K562 (cell line): ENCODE results near the gene B3GALNT1.

ENCODE experiments used
- ARHGAP35 ChIP-seq: fragments of 450-650 bp; IDR thresholded peaks from 2 replicates; pipeline ENCODE4 v1.6.1; 2018; ENCODE audit not compliant: partially characterized antibody
- BDP1 ChIP-seq: IDR thresholded peaks from 3 replicates; pipeline ENCODE4 v1.6.1; 2011; ENCODE audit not compliant: insufficient read length, insufficient read depth
- EZH2 ChIP-seq: IDR thresholded peaks from 2 replicates; pipeline ENCODE4 v1.6.1; 2012; ENCODE audit warnings: low read depth, mild to moderate bottlenecking, inconsistent platforms, low read length, borderline replicate concordance
- FOS ChIP-seq: IDR thresholded peaks from 3 replicates; pipeline ENCODE4 v1.6.1; 2011; ENCODE audit not compliant: insufficient read length; ENCODE audit errors: extremely low read depth
- GABPA ChIP-seq: fragments of 200-800 bp; sonication (Bioruptor generic); conservative IDR thresholded peaks from 2 replicates; pipeline ENCODE4 v1.6.1; 2016; ENCODE audit warnings: low read depth, missing genetic modification characterization, missing compliant biosample characterization
- NFATC3 ChIP-seq: fragments of 450-650 bp; IDR thresholded peaks from 2 replicates; pipeline ENCODE4 v1.6.1; 2017; ENCODE audit warnings: mild to moderate bottlenecking
- POLR2A ChIP-seq: fragments of 450-650 bp; conservative IDR thresholded peaks from 2 replicates; pipeline ENCODE4 v1.6.1; 2016
- POLR2AphosphoS2 ChIP-seq: IDR thresholded peaks from 2 replicates; pipeline ENCODE4 v1.6.1; 2012; ENCODE audit warnings: low read length, improper control_type of control experiment
- RFX5 ChIP-seq: IDR thresholded peaks from 2 replicates; pipeline ENCODE4 v1.6.1; 2011; ENCODE audit warnings: low read depth, mild to moderate bottlenecking, improper control_type of control experiment, low read length
- RNF2 ChIP-seq: sonication (generic); IDR thresholded peaks from 2 replicates; pipeline ENCODE4 v1.6.1; 2016
- TF ChIP-seq, protein P1 (sequence below): fragments of 250-450 bp; sonication (Bioruptor Pico); IDR thresholded peaks from 2 replicates; pipeline ENCODE4 v1.5.0; 2021; ENCODE audit warnings: mild to moderate bottlenecking, borderline replicate concordance

DNA sequence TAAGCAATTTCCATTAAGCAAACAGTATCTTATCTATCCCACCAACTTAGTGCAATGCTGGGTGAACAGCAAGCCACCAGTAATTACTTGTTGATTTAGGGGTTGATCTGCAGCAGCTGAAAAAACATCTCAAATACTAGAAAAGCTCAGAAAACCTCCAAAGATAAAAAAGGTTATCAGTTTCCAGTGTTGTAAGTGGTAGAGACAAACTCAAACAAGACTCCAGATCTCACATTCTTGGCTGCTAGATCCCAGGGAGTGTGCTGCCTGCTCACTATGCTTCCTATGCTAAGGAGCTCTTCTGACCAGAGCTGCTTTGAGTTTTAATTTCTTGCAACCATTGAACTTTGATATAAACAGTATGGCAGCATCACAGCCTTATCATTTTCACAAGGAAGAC is 11.3 kb downstream of the B3GALNT1 start:
- TF ChIP-seq FOS, result no peak
- no peak for TF ChIP-seq NFATC3
- no peak for TF ChIP-seq POLR2AphosphoS2
- TF ChIP-seq, protein P1, sequence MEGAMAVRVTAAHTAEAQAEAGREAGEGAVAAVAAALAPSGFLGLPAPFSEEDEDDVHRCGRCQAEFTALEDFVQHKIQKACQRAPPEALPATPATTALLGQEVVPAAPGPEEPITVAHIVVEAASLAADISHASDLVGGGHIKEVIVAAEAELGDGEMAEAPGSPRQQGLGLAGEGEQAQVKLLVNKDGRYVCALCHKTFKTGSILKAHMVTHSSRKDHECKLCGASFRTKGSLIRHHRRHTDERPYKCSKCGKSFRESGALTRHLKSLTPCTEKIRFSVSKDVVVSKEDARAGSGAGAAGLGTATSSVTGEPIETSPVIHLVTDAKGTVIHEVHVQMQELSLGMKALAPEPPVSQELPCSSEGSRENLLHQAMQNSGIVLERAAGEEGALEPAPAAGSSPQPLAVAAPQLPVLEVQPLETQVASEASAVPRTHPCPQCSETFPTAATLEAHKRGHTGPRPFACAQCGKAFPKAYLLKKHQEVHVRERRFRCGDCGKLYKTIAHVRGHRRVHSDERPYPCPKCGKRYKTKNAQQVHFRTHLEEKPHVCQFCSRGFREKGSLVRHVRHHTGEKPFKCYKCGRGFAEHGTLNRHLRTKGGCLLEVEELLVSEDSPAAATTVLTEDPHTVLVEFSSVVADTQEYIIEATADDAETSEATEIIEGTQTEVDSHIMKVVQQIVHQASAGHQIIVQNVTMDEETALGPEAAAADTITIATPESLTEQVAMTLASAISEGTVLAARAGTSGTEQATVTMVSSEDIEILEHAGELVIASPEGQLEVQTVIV (CRISPR knock-in tag), result no peak
- no peak for TF ChIP-seq ARHGAP35
- TF ChIP-seq RFX5, result no peak
- no peak for TF ChIP-seq EZH2
- no peak for TF ChIP-seq BDP1
- TF ChIP-seq GABPA (tag), result no peak
- TF ChIP-seq POLR2A, result no peak
- TF ChIP-seq RNF2, result no peak
